Hepatocyte (in vitro differentiated cells): ENCODE results near the gene CACNG4. TPM values are rescaled to one million over a fixed set of nuclear protein-coding genes. Genes with fewer than 3 reads are reported as not detected.

Experiments used
- DNase-seq: peaks from one replicate; pipeline ENCODE4 v3.0.0-alpha.2; 2016; ENCODE audit warnings: low spot score
- H2AFZ ChIP-seq: fragments of 200-600 bp; sonication (generic); 2 replicates; pipeline ENCODE4 v1.6.0; 2016; ENCODE audit warnings: antibody characterized with exemption, mild to moderate bottlenecking
- H3K27ac ChIP-seq: fragments of 200-600 bp; sonication (generic); 2 replicates; pipeline ENCODE4 v1.5.1; 2016; ENCODE audit warnings: mild to moderate bottlenecking
- H3K27me3 ChIP-seq: fragments of 200-600 bp; sonication (generic); 2 replicates; pipeline ENCODE4 v1.6.1; 2016
- H3K36me3 ChIP-seq: fragments of 200-600 bp; sonication (generic); replicated peaks from 2 replicates; pipeline ENCODE4 v1.5.1; 2016; ENCODE audit warnings: low read depth; ENCODE audit not compliant: insufficient read depth
- H3K4me1 ChIP-seq: fragments of 200-600 bp; sonication (generic); 2 replicates; pipeline ENCODE4 v1.5.1; 2016; ENCODE audit warnings: mild to moderate bottlenecking, moderate library complexity; ENCODE audit not compliant: insufficient read depth
- H3K4me2 ChIP-seq: fragments of 200-600 bp; sonication (generic); 2 replicates; pipeline ENCODE4 v1.6.0; 2016
- H3K4me3 ChIP-seq: fragments of 200-600 bp; sonication (generic); 2 replicates; pipeline ENCODE4 v1.5.1; 2016; ENCODE audit warnings: mild to moderate bottlenecking
- H3K79me2 ChIP-seq: fragments of 200-600 bp; sonication (generic); 2 replicates; pipeline ENCODE4 v1.6.0; 2017; ENCODE audit warnings: mild to moderate bottlenecking
- H3K9me2 ChIP-seq: fragments of 200-600 bp; sonication (generic); replicated peaks from 2 replicates; pipeline ENCODE4 v1.6.0; 2017; ENCODE audit warnings: mild to moderate bottlenecking; ENCODE audit not compliant: insufficient read depth
- H3K9me3 ChIP-seq: fragments of 200-600 bp; sonication (generic); 2 replicates; pipeline ENCODE4 v1.5.1; 2016; ENCODE audit warnings: low read depth, mild to moderate bottlenecking
- H4K20me1 ChIP-seq: fragments of 200-600 bp; sonication (generic); 2 replicates; pipeline ENCODE4 v1.6.0; 2016; ENCODE audit warnings: mild to moderate bottlenecking; ENCODE audit not compliant: insufficient read depth, poor library complexity, severe bottlenecking
- EZH2 ChIP-seq: fragments of 200-600 bp; sonication (generic); IDR thresholded peaks from 2 replicates; pipeline ENCODE4 v1.6.1; 2016; ENCODE audit warnings: antibody characterized with exemption, mild to moderate bottlenecking, borderline replicate concordance
- EZH2phosphoT487 ChIP-seq: fragments of 200-600 bp; sonication (generic); IDR thresholded peaks from one replicate; pipeline ENCODE4 v1.6.1; 2018; ENCODE audit warnings: antibody characterized with exemption, mild to moderate bottlenecking, low read depth, moderate library complexity; ENCODE audit not compliant: unreplicated experiment, severe bottlenecking
- WGBS: methylation state at CpG from one replicate; pipeline ENCODE4 v1.1.6; 2016; ENCODE audit warnings: low lambda C conversion rate; ENCODE audit errors: missing lambda C conversion rate; 5-methylcytosine and 5-hydroxymethylcytosine counted together
- polyA plus RNA-seq: library from polyadenylated mRNA; unstranded; fragments of >200 nt; fragmentation: Nextera tagmentation; extraction: Ambion mirVana; gene quantifications from 2 replicates; pipeline ENCODE4 v1.2.1, GENCODE V29; 2016
- total RNA-seq: library from RNA; depleted of rRNA; stranded (reverse); fragments of >200 nt; gene quantifications from 2 replicates; pipeline ENCODE4 v1.2.3, GENCODE V29; 2014
- TF ChIP-seq, protein P1 (sequence below): fragments of 200-600 bp; sonication (generic); IDR thresholded peaks from 2 replicates; pipeline ENCODE4 v1.5.1; 2016; ENCODE audit warnings: antibody characterized with exemption, mild to moderate bottlenecking; ENCODE audit not compliant: poor library complexity

The CACNG4 gene
- total and polyA plus RNA-seq, 2 experiments from 2014 or later, result 3.5 to 3.9 TPM

- DNase-seq, result no peak
- TF ChIP-seq EZH2 (no peak), EZH2phosphoT487 (no peak)
- TF ChIP-seq, protein P1, sequence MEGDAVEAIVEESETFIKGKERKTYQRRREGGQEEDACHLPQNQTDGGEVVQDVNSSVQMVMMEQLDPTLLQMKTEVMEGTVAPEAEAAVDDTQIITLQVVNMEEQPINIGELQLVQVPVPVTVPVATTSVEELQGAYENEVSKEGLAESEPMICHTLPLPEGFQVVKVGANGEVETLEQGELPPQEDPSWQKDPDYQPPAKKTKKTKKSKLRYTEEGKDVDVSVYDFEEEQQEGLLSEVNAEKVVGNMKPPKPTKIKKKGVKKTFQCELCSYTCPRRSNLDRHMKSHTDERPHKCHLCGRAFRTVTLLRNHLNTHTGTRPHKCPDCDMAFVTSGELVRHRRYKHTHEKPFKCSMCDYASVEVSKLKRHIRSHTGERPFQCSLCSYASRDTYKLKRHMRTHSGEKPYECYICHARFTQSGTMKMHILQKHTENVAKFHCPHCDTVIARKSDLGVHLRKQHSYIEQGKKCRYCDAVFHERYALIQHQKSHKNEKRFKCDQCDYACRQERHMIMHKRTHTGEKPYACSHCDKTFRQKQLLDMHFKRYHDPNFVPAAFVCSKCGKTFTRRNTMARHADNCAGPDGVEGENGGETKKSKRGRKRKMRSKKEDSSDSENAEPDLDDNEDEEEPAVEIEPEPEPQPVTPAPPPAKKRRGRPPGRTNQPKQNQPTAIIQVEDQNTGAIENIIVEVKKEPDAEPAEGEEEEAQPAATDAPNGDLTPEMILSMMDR, result no peak
- H3K4me1 ChIP-seq, result no peaks in the 10 kb centered on the region
- WGBS, result 70% methylated on average over 1 of the region's 1 CpG
- peaks cover 11% of the 10 kb centered on the region for H3K9me3 ChIP-seq
- H3K79me2 ChIP-seq, result no peaks in the 10 kb centered on the region
- no peak overlapping the region for H2AFZ ChIP-seq
- no peaks in the 10 kb centered on the region for H4K20me1 ChIP-seq
- H3K27me3 ChIP-seq, result no peaks in the 10 kb centered on the region
- H3K27ac ChIP-seq, result no peak overlapping the region
- no peaks in the 10 kb centered on the region for H3K36me3 ChIP-seq
- H3K4me3 ChIP-seq, result no peak overlapping the region
- no peaks in the 10 kb centered on the region for H3K9me2 ChIP-seq
- no peak overlapping the region for H3K4me2 ChIP-seq
These were observed 82.9 kb downstream of the CACNG4 start for GRCh38 chr17:67047382-67047781.

- H4K20me1 ChIP-seq, result no peaks in the 10 kb centered on the region
- TF ChIP-seq EZH2 (no peak), EZH2phosphoT487 (no peak)
- TF ChIP-seq, protein P1, result no peak
- H3K4me2 ChIP-seq, result no peak overlapping the region
- H3K27ac ChIP-seq, result no peak overlapping the region
- H3K4me1 ChIP-seq, result no peaks in the 10 kb centered on the region
- no peaks in the 10 kb centered on the region for H3K27me3 ChIP-seq
- H3K9me2 ChIP-seq, result no peaks in the 10 kb centered on the region
- WGBS, result 82% methylated on average over 5 of the region's 5 CpGs
- DNase-seq, result no peak
- H3K9me3 ChIP-seq, result peaks cover 11% of the 10 kb centered on the region
- no peaks in the 10 kb centered on the region for H3K36me3 ChIP-seq
- no peak overlapping the region for H3K4me3 ChIP-seq
- H3K79me2 ChIP-seq, result no peaks in the 10 kb centered on the region
- H2AFZ ChIP-seq, result no peak overlapping the region
These were observed 84.7 kb downstream of the CACNG4 start for GRCh38 chr17:67049025-67049739.

GRCh38 chr17:67050066-67050465 lies 85.6 kb downstream of the CACNG4 start:
- Histone ChIP-seq H3K4me3 (no peak overlapping the region), H3K9me2 (no peaks in the 10 kb centered on the region), H3K27ac (no peak overlapping the region), H3K79me2 (no peaks in the 10 kb centered on the region), H3K27me3 (no peaks in the 10 kb centered on the region), H3K4me1 (no peaks in the 10 kb centered on the region), H4K20me1 (no peaks in the 10 kb centered on the region), H3K4me2 (no peak overlapping the region), H3K9me3 (peaks cover 11% of the 10 kb centered on the region), H3K36me3 (no peaks in the 10 kb centered on the region), H2AFZ (no peak overlapping the region)
- DNase-seq, result no peak
- WGBS, result 94% methylated on average over 1 of the region's 1 CpG
- no peak for TF ChIP-seq EZH2phosphoT487
- TF ChIP-seq EZH2, result no peak
- TF ChIP-seq, protein P1, result no peak
